HG03097 (cell line): ENCODE measurements around the gene NEU1.
A peak's percentile ranks its signal among the peaks of the same experiment; 100 is the strongest.
"Not testable (repeated sequence)": the region's sequence is repeated elsewhere in the genome, so short reads cannot be mapped to it uniquely, and the experiment has no call there.

Source experiments
- ATAC-seq: cut with Tn5 transposase; IDR thresholded peaks from one replicate; pipeline ENCODE4 v1.9.1; 2021; ENCODE audit not compliant: unreplicated experiment, low FRiP score

Gene NEU1

GRCh38 chr6:31847276-31847978, 15.2 kb downstream of the NEU1 start:
- no peak for ATAC-seq

GRCh38 chr6:31844507-31844906, 18.1 kb downstream of the NEU1 start:
- no peak for ATAC-seq

GRCh38 chr6:31842053-31842452, 20.6 kb downstream of the NEU1 start:
- ATAC-seq = no peak

- not testable (repeated sequence) for ATAC-seq
These were observed 22.9 kb downstream of the NEU1 start for GRCh38 chr6:31839779-31840126.

GRCh38 chr6:31838968-31839367, 23.7 kb downstream of the NEU1 start:
- no peak for ATAC-seq

GRCh38 chr6:31838114-31838553, 24.5 kb downstream of the NEU1 start:
- ATAC-seq = not testable (repeated sequence)

- ATAC-seq = no peak
These were observed 25.1 kb downstream of the NEU1 start for GRCh38 chr6:31837369-31838113.

GRCh38 chr6:31836474-31837368, 25.9 kb downstream of the NEU1 start:
- no peak for ATAC-seq

GRCh38 chr6:31836047-31836473, 26.6 kb downstream of the NEU1 start:
- ATAC-seq = no peak

- ATAC-seq = peak; percentile 44
These were observed 28.0 kb downstream of the NEU1 start for GRCh38 chr6:31834367-31835250.

GRCh38 chr6:31831350-31832215, 31.0 kb downstream of the NEU1 start:
- no peak for ATAC-seq

GRCh38 chr6:31830886-31831335, 31.7 kb downstream of the NEU1 start:
- no peak for ATAC-seq

- ATAC-seq = no peak
These were observed 32.9 kb downstream of the NEU1 start for GRCh38 chr6:31829633-31830283.

GRCh38 chr6:31827286-31828079, 35.1 kb downstream of the NEU1 start, which contains the start of gene HSPA1B:
TSS of gene HSPA1B (plus strand) at chr6:31827738. CDS start at chr6:31827951, 213 bp downstream.
- peak; percentile 62 for ATAC-seq

- ATAC-seq = no peak
These were observed 35.8 kb downstream of the NEU1 start for GRCh38 chr6:31826793-31827285.

GRCh38 chr6:31825553-31825952, 37.1 kb downstream of the NEU1 start:
- ATAC-seq = no peak

GRCh38 chr6:31823592-31824196, 38.9 kb downstream of the NEU1 start:
- not testable (repeated sequence) for ATAC-seq
